HCEC 1CT (cell line): ENCODE results near the gene DLGAP1.

Source experiments
- DNase-seq: peaks from one replicate; pipeline ENCODE4 v3.0.0-alpha.2; 2017

The DLGAP1 gene

DNA sequence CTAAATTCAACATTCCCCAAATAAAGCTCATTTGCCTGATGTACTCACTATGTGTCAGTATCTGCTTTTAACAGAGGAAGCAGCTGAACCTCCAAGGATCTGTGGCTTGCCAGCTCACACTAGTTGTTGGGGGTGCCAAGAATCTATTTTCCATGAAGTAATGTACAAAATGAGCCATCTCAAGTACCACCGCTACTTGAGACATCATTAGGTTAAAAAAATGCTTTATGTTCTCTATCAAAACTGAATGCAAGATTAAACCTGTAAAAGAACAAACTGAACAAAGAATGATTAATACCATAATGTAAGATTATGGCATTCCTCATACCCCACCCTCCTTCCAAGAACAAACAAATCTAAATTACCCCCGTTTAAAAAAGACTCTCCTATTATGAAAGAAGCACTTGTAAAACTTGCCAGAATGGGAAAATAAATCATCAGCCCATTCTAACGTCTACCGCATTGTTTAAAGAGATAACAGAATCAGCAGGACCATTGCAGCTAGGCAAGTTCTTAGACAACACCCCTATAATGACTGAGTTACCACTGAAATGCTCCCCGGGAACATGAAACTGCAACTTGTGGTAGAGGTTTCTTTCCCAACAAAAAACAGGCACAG is 471.6 kb downstream of the DLGAP1 start:
- DNase-seq, result peak; percentile 96

DNA sequence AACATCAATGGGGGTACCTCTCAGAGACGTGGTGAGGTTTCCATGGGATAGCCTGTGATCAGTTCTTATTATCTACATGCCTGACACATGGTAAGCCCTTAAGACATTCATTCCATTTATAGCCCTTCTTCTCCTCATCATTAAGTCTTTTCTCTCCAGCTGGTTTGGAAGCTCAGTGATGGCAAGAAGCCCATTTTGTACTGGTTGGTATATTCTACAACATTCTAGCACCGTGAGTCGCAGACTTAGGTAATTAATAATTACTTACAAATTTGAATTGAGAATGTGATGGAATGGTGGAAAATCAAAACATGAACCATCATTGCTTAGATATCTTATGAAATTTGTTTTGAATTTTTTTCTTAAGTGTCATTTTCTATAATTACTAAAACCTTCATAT is 472.6 kb downstream of the DLGAP1 start:
- DNase-seq, result peak; percentile 33

DNA sequence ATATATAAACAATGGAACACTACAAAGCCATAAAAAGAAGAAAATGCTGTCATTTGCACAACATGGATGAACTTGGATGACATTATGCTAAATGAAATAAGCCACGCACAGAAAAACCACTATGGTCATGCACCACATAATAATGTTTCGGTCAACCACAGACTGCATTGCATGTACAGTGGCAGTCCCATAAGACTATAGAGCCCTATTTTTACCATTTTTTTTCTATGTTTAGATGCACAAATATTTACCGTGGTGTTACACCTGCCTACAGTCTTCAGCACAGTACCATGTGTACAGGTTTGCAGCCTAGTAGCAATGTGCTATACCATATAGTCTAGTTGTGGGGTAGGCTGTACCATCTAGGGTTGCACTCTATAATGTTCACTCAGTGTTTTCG is 476.1 kb downstream of the DLGAP1 start:
- no peak for DNase-seq

DNA sequence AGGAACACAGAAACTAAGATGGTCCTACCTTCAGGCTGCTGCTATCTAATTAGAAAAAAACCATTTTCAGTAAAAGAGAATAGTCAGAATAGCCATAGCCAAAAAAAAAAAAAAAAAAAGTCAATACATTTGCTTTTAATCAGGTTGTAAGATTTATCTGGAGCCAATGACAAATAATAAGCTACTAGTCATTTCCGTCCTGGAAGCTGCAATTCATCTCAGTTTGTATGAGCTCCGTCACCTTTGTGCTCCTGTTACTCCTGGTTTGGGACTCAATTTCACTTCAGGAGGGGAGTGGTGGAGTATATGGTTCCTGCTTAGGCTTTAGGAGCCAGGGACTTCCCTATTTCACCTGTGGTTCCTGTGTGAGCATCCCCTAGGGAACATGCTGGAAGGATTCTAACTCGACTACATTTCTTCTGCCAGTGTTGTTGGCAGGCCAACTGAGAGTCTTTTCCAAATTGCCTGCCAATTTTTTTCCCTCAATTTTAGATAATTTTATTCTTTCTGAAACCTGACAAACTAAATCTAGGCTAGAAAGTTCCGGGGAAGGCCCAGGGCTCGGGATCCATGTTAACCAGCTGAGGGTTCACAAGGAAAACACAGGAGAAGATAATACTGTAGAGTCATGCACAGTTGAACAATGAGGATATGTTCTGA is 481.8 kb downstream of the DLGAP1 start:
- no peak for DNase-seq

DNA sequence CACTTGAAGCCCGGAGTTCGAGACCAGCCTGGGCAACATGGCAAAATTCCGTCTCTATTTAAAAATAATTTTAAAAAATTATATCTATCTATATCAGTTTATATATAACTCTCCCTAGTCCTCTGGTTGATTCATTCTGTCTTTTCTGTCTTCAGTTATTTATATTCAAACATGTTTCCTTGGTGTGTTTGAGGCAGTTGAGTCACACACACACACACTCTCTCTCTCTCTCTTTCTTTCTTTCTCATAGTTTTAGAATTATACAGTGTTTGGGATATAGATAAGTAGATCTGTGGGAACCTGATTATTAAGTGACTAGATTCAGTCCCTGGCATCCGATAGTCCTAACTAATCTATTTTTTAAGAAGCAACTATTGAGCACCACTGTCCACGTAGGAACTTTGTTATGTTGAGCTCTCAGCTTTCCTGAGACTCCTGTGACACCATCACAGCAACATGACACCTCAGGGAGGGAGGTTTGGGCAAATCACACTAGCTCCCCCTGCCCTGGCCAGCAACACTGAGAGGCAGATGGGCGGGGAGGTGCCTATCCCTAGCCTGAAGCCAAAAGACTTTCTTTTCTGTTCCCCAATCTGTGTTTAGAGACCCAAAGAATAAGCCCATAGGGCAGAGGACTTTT is 482.7 kb downstream of the DLGAP1 start:
- DNase-seq, result peak; percentile 2

DNA sequence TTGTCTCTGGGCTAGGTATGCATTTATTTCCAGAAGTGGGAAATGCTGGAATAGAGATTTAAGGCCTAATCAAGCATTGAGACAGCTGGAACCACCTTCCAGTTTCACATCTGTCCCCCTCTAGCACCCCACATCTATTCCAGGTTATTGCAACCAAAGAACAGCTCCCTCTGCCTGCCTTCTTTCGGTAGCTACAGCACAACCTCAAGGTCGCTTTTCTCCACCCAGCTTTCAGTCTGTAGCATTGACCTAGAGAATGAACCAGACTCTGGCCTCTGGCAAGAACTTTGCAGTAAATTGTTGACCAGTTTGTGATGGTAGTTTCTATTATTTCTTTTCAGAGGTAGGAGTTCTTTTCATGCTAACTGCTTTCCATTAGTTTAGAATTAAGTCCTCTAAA is 484.2 kb downstream of the DLGAP1 start:
- DNase-seq, result no peak

DNA sequence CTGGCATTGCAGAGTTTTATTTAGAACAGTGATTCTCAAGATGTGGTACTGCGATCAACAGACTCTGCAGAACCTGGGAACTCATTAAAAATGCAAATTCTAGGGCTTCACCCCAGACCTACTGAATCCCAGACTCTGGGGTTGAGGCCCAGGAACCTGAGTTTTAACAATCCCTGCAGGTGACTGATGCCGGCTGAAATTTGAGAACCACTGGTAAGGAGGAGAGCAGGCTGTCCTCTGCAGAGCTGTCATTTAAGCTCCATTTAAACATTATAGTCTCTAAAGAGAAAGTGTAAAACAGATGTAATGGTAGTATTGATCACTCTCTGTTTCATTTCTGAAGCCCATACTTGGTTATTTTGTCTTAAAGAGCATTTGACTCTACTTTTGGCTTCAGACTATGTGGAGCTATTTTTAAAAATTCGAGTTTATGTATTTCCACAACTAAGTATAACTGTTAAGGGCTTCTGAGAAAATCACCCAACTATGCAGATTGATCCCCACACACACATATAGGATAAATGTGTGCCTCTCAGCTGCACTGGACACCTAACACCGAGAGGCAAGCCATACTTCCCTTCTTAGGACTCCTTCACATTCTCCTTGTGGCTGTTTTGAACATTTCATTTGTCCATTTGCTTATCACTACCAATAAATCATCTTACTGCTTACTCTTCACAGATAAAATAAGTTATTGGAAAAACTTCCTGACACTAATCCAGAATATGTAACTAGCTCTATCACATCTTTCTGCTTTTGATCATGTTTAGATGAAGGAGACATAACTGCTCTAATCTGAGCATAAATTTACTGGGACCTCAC is 487.5 kb downstream of the DLGAP1 start:
- no peak for DNase-seq

DNA sequence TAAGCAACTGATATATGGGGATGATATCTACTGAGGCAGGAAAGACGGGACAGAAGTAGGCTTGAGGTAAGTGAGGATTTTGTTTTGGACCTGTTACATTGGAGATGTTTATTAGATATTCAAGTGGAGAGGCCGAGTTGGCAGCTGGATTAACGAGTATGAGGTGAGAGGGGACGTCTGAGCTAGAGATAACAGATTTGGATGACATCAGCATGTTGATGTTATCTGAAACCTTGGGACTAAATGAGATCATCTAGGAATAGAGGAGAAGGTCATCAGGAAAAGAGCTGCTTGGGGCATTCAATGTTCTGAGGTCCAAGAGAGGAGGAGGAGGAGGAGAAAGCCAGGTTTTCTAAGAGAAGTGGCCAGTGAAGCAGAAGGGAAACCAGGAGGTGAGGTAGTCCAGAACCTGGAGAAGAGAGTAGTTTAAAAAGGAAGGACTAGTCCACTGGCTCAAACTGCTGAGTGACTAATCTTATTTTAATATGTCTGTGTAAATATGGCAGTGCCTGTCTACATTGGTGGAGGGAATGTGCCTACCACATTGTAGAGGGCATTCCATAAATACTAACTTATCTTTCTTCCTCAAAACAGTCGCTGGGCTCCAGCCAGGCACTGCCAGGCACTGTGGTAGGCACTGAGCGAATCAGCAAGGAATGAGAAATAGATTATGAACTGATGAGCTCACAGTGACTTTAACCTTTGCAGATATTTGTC is 488.3 kb downstream of the DLGAP1 start:
- DNase-seq, result peak; percentile 39

DNA sequence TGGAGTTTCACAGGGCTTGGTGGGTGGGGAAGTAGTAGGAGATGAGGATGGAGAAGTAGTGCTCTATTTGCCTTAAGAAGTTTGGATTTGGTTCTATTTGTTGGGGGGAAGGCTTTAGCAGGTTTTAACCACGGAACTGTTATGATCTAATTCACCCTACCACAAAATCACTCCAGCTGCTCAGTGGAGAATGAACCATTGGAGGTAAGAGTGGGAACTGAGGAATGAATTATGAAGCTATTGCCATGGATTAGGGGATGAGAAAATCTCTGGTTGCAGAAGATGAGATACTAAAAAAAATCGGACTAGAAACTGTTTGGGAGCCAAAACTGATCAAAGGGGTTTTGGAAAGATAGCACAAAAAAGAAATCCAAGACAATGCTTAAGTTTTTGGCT is 488.9 kb downstream of the DLGAP1 start:
- no peak for DNase-seq

DNA sequence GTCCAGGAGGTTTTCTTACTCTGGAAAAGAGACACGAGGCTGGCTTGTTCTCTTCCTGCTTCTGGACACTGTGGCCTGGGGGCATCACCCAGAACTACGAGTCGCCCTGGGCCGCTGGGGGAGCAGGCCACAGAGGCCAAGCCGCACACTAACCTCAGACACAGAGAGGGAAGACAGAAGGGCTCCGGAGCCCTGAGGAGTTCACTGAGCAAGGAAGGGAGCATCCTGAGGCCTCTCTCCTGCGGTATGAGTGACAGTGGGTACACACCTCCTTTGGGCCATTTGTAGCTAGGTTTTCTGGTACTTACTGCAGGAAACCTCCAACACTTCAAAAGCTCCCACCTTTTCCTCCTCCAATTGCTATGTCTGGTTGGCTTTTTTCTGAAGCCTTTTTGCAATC is 494.1 kb downstream of the DLGAP1 start:
- DNase-seq, result no peak

DNA sequence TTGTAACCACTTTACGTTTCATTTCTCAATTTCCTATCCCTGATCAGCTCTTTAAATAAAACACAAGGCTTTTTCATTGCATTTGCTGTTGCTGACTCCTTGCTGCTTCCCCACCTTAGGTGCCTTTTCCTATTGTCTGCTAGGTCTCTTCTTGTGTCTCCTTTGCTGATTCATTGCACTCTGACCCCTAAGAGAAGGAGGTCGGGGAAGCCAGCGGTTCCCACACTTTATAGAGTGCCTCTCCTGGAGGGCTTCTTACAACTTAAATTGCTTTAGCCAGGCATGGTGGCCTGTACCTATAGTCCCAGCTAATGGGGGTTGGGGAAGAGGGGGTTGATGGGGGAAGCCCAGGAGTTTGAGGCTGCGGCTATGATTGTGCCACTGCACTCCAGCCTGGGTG is 495.0 kb downstream of the DLGAP1 start:
- DNase-seq, result no peak

DNA sequence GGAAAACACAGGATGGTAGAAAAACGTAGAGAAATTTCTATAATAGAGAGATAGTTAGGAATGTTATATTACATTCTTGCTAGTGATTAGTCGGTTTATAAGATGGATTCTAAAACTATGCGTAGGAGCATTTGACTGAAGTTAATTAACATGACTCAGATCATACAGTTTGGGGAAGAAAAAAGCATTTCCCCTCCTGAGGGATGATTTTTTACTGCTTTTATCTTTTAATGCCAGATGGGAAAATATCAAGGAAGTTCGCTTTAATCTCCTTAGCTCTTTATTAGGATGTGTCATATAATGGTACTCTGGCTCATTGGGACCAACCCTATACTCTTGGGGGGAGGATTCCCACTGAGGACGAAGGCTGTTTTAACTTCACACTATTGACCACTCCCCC is 503.1 kb downstream of the DLGAP1 start:
- no peak for DNase-seq

DNA sequence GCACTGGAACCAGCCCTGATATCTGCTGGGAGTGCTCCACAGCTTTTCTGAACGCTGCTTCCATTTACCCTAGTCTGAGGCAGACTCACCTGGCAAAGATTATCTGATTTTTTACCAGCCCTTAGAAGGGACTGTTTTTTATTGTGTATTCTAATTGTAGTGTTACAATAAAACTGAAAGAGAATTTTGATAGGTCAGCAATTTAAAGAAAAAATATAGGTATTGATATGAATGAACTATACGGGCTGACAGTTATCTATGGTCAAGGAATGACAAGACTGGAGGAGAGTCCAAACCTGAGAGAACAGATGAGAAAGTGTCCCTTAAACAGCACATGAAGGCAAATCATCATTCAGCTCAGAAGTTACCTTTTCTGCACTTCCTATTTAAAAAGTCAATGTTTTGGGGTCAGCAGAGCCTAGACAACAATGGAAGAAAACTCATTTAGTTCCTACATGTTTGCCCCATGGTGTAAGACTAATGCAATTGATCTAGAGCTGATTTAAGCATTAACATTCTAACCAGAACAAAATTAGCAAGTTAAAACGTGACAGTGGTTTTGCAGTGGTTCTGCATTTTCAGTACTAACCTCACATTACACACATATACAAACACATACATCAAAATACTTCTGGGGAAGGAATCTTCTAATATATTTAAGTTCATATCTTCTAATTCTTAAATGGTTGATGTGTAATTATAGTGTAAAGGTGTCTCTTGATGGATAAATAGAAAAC is 504.3 kb downstream of the DLGAP1 start:
- no peak for DNase-seq

DNA sequence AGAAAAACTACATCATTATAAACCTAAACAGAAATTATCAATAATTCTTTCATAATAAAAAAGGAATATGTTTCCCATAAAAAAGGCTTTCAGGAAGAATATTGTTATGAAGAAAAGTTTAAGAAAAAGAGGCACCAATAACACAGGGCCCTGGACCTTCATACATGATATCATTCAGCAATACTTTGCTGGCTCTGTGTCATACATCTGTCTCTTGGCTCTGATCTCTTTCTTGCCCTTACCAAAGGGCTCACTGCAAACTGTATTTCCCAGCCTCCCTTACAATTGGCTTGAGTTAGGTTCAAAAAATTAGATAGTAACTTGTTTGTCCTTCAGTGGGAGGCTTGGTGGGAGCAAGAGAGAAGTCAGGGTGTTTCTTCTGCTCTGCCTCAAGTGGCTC is 506.1 kb downstream of the DLGAP1 start:
- no peak for DNase-seq

DNA sequence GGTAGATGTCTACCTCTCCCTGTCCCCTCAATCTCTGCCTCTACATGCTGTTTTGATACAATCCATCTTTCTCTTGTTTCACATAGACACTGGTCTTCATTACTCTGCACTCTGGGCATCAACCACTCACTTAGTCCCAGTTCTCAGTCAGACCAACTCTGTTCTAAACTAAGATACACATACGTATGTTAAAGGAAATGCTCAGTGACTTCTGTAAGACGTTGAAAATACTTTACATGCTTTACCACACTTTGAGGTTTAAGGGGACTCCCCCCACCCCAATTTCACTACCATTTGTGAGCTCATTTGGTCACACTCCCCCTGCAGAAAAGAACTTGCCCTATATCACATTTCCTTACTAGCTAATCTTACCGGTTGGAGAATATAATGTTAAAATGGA is 507.7 kb downstream of the DLGAP1 start:
- no peak for DNase-seq

DNA sequence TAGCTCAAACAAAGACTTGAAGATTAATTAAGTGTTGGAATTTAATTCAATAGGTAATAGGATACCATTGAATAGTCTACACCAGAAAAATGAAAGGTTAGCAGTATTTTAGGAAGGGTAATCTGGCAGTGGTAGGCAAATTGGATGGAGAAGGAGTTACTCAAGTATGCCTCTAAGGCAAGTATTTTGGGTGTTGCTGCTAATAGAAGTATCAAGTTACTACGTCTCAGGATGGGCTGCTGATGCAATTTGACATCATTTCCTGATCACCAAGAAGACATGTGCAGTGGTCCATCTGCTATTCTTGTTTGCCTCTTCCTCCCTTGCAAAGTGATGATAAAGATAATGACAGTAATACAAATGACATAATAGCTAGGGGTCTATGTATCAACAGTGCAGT is 519.8 kb downstream of the DLGAP1 start:
- DNase-seq, result peak; percentile 6

DNA sequence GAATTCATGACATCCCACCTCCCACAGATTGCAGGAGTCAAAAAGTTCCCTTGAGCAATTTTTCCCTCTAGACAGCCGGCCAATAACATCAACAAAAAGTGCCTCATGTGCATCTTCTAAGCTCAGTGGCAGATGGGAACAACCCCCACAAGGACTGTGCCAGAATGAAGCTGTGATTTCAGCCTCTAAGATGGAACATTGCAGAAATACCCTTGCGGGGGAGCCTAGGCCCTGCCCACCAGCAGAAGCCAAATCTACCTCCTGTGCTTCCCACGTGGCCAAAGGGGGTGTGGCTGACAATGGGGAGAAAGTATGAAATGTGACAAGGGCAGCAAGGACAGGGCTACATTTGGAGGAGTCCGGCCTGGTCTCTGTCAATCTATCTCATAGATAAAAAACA is 522.8 kb downstream of the DLGAP1 start:
- DNase-seq, result no peak

DNA sequence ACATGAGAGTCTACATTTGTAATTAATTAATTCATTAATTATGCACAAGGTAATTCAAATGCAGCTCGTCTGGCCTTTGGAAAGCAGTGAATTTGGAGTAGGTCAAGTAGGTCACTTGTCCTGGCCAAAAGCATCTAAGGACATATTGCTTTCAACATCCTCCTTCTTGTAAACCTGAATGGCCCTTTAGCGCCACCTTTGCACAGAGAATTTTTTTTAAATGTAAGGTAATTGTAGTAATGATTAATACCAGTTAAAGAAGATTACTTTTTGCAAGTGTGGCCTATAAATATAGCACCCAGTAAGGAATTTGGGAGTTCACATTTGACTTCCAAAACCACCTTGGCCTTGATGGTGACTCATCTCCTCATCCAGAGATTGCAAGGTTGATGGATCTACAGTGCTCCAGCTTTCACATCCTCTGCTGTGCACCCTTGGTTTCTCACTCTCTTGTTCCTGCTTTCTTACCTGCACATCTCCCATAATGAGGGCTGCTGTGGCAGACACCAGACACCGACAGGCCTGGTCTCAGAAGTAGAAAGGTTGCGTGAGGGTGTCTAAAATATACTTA is 523.5 kb downstream of the DLGAP1 start:
- no peak for DNase-seq

DNA sequence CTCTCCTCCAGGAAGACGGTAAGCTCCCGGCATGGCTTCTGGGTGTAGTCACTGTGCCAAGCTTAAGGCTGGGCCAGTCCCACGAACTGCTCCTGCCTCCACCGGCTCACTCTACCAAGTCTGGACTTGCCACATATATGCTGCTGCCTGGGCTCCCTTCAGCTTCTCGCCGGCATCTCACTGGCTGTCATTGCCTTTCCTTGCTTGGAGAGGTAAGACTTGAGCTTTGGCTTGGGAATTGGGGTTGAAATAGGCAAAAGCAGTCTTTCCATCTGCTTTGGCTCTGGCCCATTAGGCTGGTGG is 524.1 kb downstream of the DLGAP1 start:
- DNase-seq, result no peak

DNA sequence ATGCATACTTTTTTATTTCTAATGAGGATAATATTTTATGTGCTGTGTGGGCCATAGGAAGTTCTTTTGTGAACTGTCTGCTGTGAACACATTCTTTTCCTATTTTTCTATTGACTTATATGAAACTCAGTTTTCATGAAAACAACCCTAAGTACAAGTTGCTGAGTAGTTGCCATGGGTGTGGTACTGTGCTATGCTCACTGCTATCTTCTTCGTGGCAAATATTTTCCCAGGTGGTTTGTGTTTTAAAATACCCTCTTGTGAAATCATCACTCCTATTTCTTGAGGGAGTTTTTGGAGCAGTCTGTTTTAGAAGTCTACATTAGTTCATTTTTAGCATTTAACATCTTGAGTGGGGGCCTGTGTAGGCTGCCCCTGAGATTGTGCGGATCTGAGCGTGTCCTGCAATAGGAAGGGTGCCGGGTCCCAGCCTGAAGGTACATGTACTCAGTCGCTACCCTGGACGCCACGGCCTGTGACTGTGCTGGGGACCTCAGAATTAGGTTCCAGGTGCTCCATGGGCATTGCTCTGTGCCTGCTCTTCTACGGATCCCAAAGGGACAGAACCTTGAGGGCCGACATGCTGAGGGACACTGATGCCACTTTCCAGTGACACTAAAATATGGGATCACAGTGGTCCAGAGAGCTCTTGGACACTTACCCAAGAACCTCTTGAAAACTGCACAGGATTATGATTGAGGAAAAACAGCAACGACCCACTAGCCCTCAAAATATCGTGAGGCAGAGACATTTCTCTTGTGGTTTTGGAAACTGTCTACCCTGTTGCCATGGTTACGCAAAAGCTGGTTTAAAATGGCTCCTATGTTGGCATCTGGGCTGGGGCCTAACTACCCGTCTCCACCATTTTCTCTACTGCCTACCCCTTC is 524.7 kb downstream of the DLGAP1 start:
- DNase-seq, result no peak

DNA sequence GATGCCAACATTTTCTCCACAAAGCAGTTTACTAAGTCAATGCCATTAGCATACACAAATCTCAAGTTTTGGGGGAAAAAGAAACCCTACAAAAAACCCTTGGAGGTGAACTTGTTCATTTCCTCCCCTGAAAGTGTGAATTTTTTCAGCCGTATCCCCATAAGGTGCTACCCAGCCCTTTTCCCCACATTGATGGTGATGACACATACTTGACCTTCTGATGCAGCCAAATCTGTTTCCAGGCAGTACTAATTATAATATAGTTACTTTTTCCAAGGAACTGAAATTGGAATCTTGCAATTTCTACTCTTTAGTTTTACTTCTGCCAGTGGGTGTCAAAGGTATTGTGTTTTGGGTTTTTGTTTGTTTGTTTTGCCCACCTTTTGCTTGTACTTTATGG is 530.7 kb downstream of the DLGAP1 start:
- DNase-seq, result peak; percentile 9
